HuH-7.5 (cell line): Measurements from ENCODE around the gene PLCD1.
A peak's percentile ranks its signal among the peaks of the same experiment; 100 is the strongest.
"Not testable (repeated sequence)": the region's sequence is repeated elsewhere in the genome, so short reads cannot be mapped to it uniquely, and the experiment has no call there.

Experiments
- DNase-seq: peaks from one replicate; pipeline ENCODE4 v3.0.0; 2011; ENCODE audit warnings: low spot score

PLCD1 gene

DNA sequence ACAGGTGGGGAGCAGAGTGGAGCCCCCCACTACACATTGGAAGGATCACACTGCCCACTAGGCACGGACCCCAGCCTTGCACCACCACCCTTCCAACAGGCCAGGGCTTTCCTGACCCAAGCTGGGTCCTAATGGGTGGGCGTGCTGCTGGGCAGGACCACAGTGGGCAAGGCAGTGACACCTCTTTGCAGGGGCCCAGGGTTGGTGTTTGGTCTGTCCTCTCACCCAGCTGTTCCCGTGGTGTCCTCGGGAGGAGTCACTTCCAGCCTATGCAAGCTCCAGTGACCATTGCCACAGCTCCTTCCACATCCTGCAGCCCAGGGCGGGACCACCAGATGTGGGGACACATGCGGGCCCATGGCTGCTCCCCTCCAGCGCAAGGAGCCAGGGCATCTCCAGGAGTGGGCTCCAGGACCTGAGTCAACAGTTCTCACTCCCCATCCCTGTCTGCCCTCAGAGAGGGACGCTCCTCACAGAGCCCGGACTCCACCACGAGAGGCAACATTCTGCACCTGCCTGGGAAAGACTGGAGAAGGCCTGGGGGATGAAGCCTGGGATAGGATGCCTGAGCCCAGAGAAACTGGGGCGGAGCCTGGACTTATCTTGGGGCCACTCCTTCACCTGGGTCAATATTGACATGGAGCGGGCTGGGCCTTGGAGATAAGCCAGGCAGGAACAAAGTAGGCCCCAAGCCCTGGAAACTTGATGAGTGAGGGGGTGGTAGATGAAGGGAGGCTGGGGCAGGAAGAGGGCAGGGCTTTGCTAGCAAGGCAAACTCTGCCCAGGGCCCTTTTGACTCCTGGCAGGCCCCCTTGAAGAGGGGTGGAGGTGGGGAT is 42.7 kb downstream of the PLCD1 start:
- peak; percentile 77 for DNase-seq

DNA sequence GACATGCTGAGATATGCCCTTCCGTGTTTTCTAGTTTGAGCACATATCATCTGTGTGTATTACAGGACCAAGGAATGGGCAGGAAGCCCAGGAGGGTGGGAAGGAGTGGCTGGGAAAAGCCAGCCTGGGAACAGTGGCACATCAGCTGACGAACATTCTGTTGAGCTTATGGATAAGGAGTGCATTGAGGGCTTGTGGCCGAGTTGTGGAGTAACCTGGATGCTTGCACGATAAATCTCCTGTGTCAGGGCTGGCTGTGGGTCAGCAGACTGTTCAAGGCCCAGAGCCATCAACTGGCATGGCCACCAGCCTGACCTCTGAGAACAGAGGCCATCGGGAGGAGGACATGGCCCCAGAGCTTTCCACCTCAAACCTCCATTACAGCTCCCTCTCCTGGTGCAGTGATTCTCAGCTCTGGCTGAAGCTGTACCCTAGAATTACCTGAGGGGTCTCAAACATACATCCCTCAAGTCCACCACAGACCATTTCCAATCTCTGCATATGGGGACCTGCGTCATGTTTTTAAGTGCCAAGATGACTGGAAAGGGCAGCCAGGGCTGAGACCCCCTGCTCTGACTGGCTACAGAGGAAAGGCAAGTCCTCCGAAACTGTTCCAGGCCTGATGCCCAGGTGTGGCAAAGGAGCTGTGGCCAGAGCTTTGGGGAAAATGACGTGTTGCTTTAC is 43.7 kb downstream of the PLCD1 start:
- DNase-seq = no peak

GRCh38 chr3:37984596-37984995 is 44.8 kb downstream of the PLCD1 start:
- DNase-seq = no peak

DNA sequence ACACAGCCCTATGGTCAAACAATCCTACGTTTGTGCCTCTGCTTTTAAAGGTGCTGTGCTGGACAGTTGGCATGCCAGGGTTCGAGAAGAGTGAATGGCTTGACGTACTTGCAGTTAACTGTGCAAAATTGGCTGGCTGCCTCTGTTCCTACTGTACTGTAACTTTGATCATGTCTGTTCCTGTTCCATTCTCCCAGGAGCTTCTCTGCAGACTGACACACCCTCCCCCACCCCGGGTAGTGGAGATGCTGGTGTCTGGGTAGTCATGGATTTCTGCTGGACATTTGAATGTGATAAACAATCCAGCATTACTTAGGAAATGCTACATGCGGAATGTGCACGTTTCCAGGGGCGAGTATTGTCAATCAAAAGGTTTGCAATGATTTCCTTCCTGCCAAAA is 45.4 kb downstream of the PLCD1 start:
- no peak for DNase-seq

GRCh38 chr3:37982331-37982730 is 47.1 kb downstream of the PLCD1 start:
- DNase-seq = no peak

GRCh38 chr3:37981348-37981664 is 48.1 kb downstream of the PLCD1 start:
- DNase-seq = no peak

DNA sequence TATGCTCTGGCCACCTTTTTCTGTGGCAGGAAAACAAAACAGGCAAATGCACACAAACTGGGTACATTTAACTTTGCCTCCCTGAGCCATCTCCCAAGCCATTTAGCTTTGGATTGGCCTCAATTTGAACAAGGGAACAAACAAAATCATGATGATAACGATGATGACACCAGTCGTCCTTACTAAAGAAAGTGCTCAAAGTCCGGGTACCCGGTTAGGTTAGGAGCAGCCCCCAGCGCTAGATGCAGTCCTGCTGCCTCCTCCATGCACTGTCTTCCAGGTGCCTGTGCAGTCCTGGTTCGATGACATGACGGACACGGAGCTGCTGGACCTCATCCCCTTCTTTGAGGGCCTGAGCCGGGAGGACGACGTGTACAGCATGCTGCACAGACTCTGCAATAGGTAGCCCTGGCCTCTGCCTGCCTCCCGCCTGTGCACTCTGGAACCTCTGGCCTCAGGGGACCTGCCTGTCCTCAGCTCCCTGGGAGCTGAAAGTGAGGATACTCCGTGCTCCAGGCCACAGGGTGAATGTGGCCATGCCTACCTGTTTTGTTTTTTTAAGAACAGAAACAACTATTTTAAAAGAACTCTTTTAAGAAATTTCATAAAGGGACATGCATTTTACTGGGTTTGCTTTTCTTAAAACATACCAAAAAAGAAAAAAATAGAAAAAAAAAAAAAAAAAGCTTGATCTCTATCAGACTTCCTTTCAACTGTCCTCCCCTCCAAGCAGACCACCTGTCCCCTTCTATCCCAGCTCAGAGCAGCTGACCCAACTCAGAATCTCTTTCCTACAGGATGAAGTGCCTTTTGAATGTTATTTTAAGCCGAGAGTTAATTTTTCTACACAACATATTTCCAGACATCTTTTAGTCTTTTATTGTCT is 48.7 kb downstream of the PLCD1 start:
- no peak for DNase-seq

DNA sequence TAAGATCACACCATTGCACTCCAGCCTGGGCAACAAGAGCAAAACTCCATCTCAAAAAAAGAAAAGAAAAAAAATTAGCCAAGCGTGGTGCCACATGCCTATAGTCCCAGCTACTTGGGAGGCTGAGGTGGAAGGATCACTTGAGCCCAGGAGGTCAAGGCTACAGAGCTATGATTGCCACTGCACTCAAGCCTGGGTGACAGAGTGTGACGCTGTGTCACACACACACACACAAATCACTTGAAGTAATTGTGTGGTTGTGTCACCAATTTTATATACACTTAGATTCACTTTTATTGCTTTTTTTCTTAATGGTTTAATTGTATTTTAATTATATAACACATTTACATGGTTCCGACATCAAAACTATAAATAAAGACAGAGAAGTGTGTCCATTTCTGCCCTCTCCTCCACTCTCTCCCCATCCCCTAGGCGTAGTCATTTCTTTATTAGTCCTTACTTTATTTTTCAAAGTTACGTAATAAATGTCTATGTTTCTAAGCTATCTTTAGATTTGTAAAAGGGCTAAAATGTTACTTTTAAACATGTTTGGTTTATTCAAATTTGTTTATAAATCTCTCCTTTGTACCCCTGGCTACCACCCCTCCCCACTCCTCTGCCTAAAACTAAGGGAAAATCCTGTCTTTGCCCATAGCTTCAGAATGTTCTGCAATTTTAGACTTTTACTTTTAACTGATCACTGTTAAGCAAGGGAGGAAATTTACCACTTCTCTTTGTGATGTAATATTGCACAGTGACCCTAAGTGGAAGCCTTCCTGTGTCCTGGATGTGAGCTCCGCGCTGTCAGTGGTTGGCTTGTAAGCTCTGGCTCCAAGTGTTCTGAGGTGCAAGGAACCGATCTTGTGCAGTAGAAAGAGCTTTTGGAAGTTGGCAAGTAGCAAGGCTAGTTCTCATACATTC is 49.6 kb downstream of the PLCD1 start:
- no peak for DNase-seq

DNA sequence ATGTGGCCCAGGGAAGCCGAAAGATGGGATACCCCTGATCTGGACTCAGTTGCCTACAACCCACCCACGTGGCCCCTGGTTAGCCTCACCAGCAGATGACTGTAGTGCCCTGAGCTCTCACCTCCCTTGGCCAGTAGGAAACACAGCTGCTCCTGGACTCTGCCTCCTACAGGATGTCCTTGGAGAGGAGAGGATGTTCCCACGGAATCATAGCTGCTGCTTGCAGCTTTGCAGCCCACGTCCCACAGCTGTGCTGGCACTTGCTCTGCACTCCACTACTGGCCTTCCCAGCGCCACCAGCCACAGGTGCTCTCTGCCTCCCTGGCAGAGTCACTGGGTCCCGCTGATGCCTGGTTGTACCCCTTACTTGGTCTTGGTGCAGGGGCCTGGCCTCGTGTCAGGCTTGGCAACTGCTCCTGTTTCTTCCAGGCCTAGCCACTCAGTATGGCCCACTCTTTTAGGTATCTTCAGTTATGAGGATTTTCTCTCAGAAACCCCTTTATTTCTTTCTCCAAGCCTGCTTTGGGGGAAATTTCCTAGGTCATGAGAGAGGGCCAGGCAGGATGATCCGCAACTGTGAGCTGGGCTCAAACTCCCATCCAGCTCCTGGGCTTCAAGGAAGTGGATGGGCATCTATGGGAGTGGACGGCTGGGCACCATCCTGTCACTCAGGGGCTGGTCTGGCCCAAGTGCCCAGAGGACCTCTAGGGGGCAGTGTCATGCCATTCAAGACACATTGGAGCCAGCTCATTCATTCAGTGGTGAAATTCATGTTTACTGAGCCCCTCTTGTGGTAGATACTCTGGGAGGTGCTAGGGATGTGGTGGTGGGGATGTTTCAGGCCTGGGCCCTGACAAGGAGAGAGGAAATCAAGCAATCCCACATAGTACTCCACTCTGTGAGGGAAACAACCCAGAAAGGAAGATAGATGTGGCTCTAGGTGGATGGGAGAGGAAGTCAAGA is 55.0 kb downstream of the PLCD1 start:
- peak; percentile 69 for DNase-seq

GRCh38 chr3:37973246-37974054 is 56.0 kb downstream of the PLCD1 start:
- no peak for DNase-seq

GRCh38 chr3:37972056-37972455 is 57.4 kb downstream of the PLCD1 start:
- DNase-seq = not testable (repeated sequence)

GRCh38 chr3:37971467-37971866 is 58.0 kb downstream of the PLCD1 start:
- no peak for DNase-seq

- no peak for DNase-seq
Observed at GRCh38 chr3:37970802-37971201, 58.6 kb downstream of the PLCD1 start.

DNA sequence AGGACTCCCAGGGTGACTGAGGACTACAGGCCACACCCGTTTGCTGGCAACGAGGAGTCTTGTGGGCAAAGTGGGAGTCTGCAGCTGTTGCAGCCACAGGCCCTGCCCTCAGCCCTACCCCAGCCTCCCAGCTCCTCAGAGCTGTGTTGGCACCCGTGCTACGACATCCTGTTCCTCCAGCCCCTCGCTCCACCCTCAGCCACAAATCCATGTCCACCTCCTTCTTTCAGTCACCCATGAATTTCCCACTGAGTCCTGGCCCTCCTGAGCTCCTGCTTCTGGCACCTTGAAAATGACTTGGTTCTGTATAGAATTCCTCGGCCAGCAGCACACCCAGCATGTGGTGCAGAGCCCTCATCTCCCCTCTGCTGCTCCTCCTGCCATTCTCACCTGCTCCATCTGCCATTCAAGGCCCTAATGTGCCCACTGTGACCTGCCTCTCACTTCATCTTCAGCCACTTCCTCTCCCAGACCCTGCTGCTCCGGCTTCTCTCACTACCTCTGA is 59.8 kb downstream of the PLCD1 start:
- DNase-seq = no peak

DNA sequence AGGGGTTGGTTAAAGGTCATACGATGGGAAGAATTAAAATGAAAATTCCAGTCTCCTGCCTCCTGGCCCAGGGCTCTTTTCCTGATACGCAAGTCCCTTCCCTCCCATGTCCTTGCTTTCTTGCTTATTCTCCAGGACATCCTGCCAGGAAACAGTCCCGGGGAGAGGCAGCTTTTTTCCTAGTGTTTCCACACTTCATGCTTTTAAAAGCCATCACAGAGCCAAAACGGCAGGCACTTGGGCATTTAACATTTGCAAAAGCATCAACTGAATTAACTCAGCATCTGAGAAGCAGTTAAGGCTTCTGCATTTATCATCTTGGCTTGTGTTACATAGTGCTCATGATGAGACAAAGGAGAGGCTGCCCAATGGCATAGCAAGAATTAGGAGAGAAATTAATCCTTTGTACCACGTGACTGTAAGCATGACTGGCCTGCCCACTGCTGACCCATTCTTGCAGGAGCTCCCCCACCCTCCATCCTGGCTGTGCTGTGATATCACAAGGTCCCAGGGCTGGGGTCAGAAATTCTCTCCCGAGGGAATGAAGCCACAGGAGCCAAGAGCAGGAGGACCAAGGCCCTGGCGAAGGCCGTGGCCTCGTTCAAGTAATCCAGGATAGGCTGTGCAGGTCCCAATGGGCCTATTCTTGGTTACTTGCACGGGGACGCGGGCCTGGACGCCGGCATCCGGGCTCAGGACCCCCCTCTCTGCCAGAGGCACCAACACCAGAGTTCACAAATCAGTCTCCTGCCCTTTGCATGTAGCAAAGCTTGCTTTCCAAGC is 60.4 kb downstream of the PLCD1 start:
- no peak for DNase-seq

- no peak for DNase-seq
Observed at GRCh38 chr3:37968199-37968598, 61.2 kb downstream of the PLCD1 start.

DNA sequence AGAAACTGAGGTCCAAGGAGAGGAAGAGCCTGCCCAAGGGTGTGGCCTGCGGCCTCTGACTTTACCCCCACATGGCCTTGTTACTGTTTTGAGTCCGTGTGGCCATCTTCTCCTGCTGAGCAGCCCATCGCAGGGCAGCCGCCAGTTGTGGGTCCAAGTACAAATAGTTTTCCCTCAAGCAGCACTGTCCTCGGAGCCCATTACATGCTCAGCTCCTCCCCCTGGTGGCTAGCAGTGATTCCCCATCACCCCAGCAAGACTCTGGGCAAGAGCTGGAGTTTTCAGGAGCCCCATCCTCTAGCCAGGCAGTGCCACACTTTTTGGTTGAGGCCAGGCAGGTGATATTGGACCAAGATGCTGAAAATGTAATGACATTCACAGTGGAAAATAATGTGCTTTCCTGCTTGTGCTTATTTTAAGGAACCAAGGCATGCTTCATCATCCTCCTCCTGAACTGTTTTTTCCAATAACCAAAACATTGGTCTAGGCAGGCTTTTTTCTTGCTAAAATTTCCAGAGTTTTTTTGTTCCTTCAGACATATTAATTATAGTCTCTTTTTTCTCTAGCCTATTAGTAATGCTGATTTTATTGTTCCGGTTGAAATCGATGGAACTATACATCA is 62.1 kb downstream of the PLCD1 start:
- DNase-seq = peak; percentile 81

DNA sequence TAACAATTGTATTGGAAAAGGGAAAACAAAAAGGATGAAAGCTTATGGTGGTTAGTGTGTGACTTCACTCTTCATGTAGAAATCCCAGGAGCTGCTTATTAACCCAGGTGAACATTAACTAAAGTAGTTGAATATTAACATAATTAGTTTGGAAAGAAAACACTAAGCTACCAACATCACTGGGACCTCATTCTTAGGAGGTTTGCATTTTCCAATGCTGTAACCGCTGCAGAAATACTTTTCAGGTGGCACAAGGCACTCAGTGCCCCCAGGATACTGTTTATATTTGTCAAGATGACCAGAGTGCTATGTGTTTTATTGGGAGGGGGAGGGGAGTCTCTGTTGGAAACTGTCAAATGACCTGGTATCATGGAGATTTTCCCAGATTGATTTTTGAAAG is 64.7 kb downstream of the PLCD1 start:
- peak; percentile 81 for DNase-seq
